Fibroblast of lung (primary cell): ENCODE data around the gene IL16. TPM values are rescaled to one million over a fixed set of nuclear protein-coding genes. Genes with fewer than 3 reads are reported as not detected.

Experiments used
- DNase-seq, 2 donors: peaks; one replicate each; pipeline versions ENCODE4 v3.0.0 to v3.0.0-alpha.2; 2010; ENCODE audit warnings: low read depth in 2 of 2
- H2AFZ ChIP-seq: 2 replicates; pipeline ENCODE4 v1.5.1; 2012; ENCODE audit warnings: low read length, control low read depth, inconsistent platforms
- H3K27ac ChIP-seq: 2 replicates; pipeline ENCODE4 v1.5.1; 2011; ENCODE audit warnings: low read length, control low read depth; ENCODE audit not compliant: insufficient read depth
- H3K27me3 ChIP-seq: 2 replicates; pipeline ENCODE4 v1.5.1; 2011; ENCODE audit warnings: mild to moderate bottlenecking, low read length; ENCODE audit not compliant: control insufficient read depth, insufficient read depth
- H3K36me3 ChIP-seq: 2 replicates; pipeline ENCODE4 v1.5.1; 2011; ENCODE audit warnings: low read length; ENCODE audit not compliant: control insufficient read depth, insufficient read depth
- H3K4me1 ChIP-seq: 2 replicates; pipeline ENCODE4 v1.5.1; 2011; ENCODE audit warnings: low read length; ENCODE audit not compliant: control insufficient read depth, insufficient read depth; ENCODE audit errors: extremely low read depth
- H3K4me2 ChIP-seq: 2 replicates; pipeline ENCODE4 v1.5.1; 2011; ENCODE audit warnings: low read length, control low read depth; ENCODE audit not compliant: insufficient read depth; ENCODE audit errors: extremely low read depth
- H3K4me3 ChIP-seq, 4 experiments: fragments of 200-600 bp in 1 of 4; sonication (generic) in 1 of 4; replicated peaks in 1 of 4; 2 replicates each; pipeline ENCODE4 v1.5.1; 2011 to 2016; ENCODE audit warnings: low read length in 4 of 4, low read depth in 3 of 4, mild to moderate bottlenecking in 3 of 4, control low read depth in 2 of 4, inconsistent platforms in 1 of 4, mixed read lengths in 1 of 4; ENCODE audit not compliant: insufficient read depth in 1 of 4; ENCODE audit errors: control extremely low read depth in 1 of 4
- H3K79me2 ChIP-seq: 2 replicates; pipeline ENCODE4 v1.5.1; 2012; ENCODE audit warnings: mild to moderate bottlenecking, low read length, inconsistent platforms; ENCODE audit not compliant: control insufficient read depth, insufficient read depth
- H3K9ac ChIP-seq: 2 replicates; pipeline ENCODE4 v1.5.1; 2011; ENCODE audit warnings: mild to moderate bottlenecking, low read length, control low read depth; ENCODE audit not compliant: insufficient read depth
- H3K9me3 ChIP-seq: 2 replicates; pipeline ENCODE4 v1.5.1; 2012; ENCODE audit warnings: low read depth, low read length; ENCODE audit not compliant: control insufficient read depth, insufficient read depth
- H4K20me1 ChIP-seq: 2 replicates; pipeline ENCODE4 v1.5.1; 2011; ENCODE audit warnings: low read length; ENCODE audit not compliant: control insufficient read depth, insufficient read depth; ENCODE audit errors: extremely low read depth
- EZH2 ChIP-seq: IDR thresholded peaks from 2 replicates; pipeline ENCODE4 v1.5.1; 2012; ENCODE audit warnings: low read length, control low read depth, mild to moderate bottlenecking; ENCODE audit errors: missing control alignments
- polyA plus RNA-seq, 2 donors: library from polyadenylated mRNA; depleted of rRNA in 1 of 2; stranded (reverse) in 1 of 2; unstranded in 1 of 2; fragments of >200 nt; gene quantifications; 2 replicates each; pipeline ENCODE4 v1.2.1, GENCODE V29; 2011 to 2012; ENCODE audit warnings: missing spikeins in 1 of 2
- total RNA-seq: library from RNA; depleted of rRNA; stranded (reverse); fragments of >200 nt; gene quantifications from 2 replicates; pipeline ENCODE4 v1.2.1, GENCODE V29; 2014
- TF ChIP-seq, protein P1 (sequence below), 2 donors: IDR thresholded peaks in 1 of 2; conservative IDR thresholded peaks in 1 of 2; 1 replicate in 1 of 2; 2 replicates in 1 of 2; pipeline ENCODE4 v1.5.1; 2011 to 2012; ENCODE audit warnings: low read length in 2 of 2, control low read depth in 1 of 2, inconsistent platforms in 1 of 2, low read depth in 1 of 2, mild to moderate bottlenecking in 1 of 2

The IL16 gene
- total and polyA plus RNA-seq, 2 donors (not counting 1 experiment from before 2014, with no cell fraction given) = 0.96 to 5.0 TPM

DNA sequence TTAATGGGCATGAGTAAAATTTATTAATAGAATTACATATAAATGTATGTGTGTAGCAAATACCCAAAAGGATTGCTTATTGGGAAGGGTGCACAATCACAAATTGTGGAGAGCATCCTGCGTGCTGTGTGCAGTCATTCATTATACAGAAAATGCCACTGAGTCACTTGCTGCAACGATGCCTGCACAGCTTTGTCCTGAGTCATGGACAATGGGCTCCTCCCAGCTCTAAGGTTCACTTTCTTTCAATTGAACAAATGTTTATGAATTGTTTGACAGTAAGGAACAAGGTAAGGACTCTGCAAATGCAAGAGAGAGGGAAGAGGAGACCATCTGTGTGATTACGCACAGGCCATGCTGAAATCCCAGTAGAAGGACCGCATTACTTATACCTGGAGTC, 43.9 kb upstream of the IL16 start:
- peak in 1 of 2 donors; percentile 15 for DNase-seq
- Histone ChIP-seq H3K4me3 (no peak overlapping the region), H3K27me3 (peaks cover 3% of the 10 kb centered on the region), H3K9ac (no peak overlapping the region), H3K36me3 (no peaks in the 10 kb centered on the region), H2AFZ (no peak overlapping the region), H3K9me3 (no peaks in the 10 kb centered on the region), H4K20me1 (no peaks in the 10 kb centered on the region), H3K4me1 (peaks cover 7% of the 10 kb centered on the region), H3K4me2 (peak overlapping the region; percentile 25), H3K27ac (no peak overlapping the region), H3K79me2 (no peaks in the 10 kb centered on the region)
- TF ChIP-seq, protein P1, sequence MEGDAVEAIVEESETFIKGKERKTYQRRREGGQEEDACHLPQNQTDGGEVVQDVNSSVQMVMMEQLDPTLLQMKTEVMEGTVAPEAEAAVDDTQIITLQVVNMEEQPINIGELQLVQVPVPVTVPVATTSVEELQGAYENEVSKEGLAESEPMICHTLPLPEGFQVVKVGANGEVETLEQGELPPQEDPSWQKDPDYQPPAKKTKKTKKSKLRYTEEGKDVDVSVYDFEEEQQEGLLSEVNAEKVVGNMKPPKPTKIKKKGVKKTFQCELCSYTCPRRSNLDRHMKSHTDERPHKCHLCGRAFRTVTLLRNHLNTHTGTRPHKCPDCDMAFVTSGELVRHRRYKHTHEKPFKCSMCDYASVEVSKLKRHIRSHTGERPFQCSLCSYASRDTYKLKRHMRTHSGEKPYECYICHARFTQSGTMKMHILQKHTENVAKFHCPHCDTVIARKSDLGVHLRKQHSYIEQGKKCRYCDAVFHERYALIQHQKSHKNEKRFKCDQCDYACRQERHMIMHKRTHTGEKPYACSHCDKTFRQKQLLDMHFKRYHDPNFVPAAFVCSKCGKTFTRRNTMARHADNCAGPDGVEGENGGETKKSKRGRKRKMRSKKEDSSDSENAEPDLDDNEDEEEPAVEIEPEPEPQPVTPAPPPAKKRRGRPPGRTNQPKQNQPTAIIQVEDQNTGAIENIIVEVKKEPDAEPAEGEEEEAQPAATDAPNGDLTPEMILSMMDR (conservative IDR thresholded peaks at IDR 0.05 in 1 of 2, IDR thresholded peaks at IDR 0.05 in 1 of 2; ENCODE audit: low read depth in 1 of 2, low read length in 2 of 2) = no peak
- no peak for TF ChIP-seq EZH2

DNA sequence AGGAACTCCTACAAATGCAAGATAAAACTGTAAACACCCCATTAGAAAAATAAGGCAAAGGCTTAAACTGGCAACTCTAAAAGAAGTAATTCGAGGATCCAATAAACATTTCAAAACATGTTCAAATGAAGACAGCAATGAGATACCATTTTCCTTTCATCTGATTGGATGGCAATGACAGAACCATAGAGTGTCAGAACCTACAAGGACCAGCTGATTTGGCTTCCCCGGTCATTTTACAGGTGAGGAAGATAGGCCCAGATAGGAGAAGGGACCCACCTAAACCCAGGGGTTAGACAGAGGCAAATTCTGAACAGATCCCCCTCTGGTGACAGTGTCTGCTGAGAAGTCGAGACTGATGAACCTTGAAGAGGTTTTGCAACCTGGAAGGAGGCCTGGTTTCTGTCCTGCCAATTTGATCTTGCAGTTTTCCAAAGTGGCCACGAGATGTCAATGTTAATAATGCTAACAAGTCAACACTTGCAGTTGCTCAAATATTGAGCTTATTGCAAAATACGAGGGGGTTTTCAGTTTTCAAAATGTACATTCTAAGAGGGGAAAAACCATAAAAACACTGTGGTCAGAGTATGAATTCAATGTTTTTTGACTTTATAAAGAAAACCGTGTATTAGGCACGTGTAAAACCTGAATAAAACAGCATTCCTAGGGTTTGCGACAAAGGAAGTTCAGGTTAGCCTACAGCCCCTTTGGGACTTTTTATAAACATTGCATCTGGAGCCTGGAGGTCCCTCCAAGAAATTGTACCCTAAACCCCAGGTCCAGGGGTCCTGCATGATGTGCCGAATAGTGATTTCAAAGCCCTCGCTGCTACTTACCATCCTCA, 41.1 kb upstream of the IL16 start:
- TF ChIP-seq EZH2 = no peak
- TF ChIP-seq, protein P1 (conservative IDR thresholded peaks at IDR 0.05 in 1 of 2, IDR thresholded peaks at IDR 0.05 in 1 of 2; ENCODE audit: low read depth in 1 of 2, low read length in 2 of 2) = peak; percentile 72 to 76
- H3K27me3 ChIP-seq = no peaks in the 10 kb centered on the region
- no peaks in the 10 kb centered on the region for H4K20me1 ChIP-seq
- H3K79me2 ChIP-seq = no peaks in the 10 kb centered on the region
- H3K36me3 ChIP-seq = no peaks in the 10 kb centered on the region
- DNase-seq = peak; percentile 46 to 87
- H3K4me1 ChIP-seq = peaks cover 13% of the 10 kb centered on the region
- H3K9ac ChIP-seq = no peak overlapping the region
- no peak overlapping the region for H3K4me3 ChIP-seq
- H3K9me3 ChIP-seq = no peaks in the 10 kb centered on the region
- H3K27ac ChIP-seq = no peak overlapping the region
- peak overlapping the region; percentile 27 for H3K4me2 ChIP-seq
- no peak overlapping the region for H2AFZ ChIP-seq

DNA sequence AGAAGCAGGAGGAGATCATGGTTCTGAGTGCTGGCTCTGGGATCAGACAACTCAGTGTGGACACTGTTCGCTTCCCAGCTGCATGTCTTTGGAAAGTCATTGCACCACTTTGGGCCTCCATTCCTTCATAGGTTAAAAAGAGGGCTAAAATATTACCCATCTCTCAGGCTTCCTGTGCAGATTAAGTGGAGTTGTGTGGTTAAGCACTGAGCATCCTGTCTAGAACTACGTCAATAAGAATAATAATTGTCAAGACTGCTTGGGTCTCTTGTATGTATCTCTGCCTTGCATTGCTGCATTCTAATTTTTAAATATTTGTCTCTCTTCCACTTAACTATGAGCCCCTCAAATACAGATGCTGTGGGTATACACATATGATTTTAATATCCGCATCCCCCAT, 40.4 kb upstream of the IL16 start:
- no peaks in the 10 kb centered on the region for H3K9me3 ChIP-seq
- DNase-seq = no peak
- H3K4me1 ChIP-seq = peaks cover 20% of the 10 kb centered on the region
- no peaks in the 10 kb centered on the region for H3K79me2 ChIP-seq
- H3K36me3 ChIP-seq = no peaks in the 10 kb centered on the region
- no peak overlapping the region for H3K27ac ChIP-seq
- H3K4me3 ChIP-seq = no peak overlapping the region
- H2AFZ ChIP-seq = no peak overlapping the region
- no peaks in the 10 kb centered on the region for H3K27me3 ChIP-seq
- no peak overlapping the region for H3K9ac ChIP-seq
- H3K4me2 ChIP-seq = no peak overlapping the region
- TF ChIP-seq EZH2 = no peak
- TF ChIP-seq, protein P1 (conservative IDR thresholded peaks at IDR 0.05 in 1 of 2, IDR thresholded peaks at IDR 0.05 in 1 of 2; ENCODE audit: low read depth in 1 of 2, low read length in 2 of 2) = no peak
- no peaks in the 10 kb centered on the region for H4K20me1 ChIP-seq
